OCI-M1 (cell line): ENCODE data around the gene HOXD11.

Experiments used
- DNase-seq: peaks from one replicate; lab custom pipeline; 2025; lab: John Stamatoyannopoulos, UW

Gene HOXD11

GRCh38 chr2:176105078-176105729 lies 1.9 kb upstream of the HOXD11 start:
- no peak for DNase-seq

GRCh38 chr2:176105730-176106580 lies 1.1 kb upstream of the HOXD11 start:
- DNase-seq = no peak

- no peak for DNase-seq
Measured at GRCh38 chr2:176107731-176108181, 676 bp downstream of the HOXD11 start.

DNA sequence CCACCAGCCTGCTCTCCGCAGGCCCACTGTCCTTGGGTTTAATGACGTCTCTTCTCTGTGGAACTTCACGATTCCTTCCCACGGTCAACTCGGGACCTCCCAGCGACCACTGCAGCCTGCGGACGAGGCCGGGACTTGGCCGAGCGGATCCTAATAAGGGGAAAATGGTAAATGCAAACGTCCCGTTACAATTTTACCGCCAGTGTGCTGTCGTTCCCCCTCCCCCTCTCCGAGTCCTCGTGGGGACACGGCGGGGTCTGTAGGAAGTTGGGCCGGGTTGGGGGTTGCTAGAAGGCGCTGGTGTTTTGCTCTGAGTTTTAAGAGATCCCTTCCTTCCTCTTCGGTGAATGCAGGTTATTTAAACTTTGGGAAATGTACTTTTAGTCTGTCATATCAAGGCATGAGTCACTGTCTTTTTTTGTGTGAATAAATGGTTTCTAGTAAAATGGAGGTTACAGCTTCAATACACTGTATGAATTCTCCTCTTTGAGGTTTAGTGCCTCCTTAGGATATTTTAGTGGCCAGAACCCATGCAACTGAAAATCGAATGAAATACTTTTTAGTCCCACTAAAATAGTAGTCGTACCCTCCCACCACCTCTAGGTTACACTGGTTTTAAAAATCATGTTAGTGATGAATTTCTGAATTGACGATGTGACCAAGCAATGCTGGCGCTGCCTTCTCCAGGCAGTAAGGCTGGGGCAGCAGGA lies 2.3 kb downstream of the HOXD11 start:
- no peak for DNase-seq

GRCh38 chr2:176109946-176110345 lies 2.9 kb downstream of the HOXD11 start:
- no peak for DNase-seq

DNA sequence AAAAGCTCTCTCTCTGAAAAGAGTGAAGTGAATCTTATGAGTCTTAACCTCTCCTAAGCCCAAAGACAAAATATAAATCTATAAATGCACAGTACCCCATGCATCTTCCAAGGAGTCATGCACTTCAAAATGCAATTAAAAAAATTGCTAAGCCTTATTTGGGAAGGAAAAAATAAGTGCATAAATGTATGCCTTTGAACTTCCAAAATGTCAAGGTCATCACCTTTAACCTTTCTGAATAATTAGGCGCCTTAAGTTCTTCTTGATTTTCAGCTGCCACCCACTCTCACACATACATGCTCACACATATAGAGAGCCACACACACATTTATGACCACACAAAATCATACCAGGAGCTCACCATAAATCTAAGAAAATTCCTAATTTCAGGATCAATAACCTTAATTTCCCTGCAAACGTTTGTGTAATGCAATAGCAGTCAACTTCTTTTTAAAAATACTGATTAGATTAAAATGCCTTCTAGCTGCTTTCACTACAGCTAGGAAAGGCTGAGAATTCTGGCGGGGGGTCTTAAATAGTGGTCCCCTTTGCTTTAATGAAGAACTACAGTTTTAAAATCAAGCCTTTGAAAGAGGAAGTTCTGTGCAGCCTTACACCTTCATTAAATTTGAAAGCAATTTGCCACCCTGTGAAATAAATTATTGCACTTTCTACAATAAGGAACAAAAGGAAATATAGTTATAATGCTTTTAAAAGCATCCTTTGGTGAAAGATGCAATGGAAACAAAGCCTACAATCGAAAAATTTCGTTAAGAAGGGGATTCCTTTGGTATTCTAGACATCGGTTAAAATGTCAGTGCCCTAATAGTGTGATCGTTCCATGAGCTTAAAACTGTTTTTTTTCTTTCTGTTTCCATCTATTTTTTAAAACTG lies 3.6 kb downstream of the HOXD11 start:
- DNase-seq = no peak

- peak; percentile 78 for DNase-seq
Measured at GRCh38 chr2:176111309-176111663, 4.2 kb downstream of the HOXD11 start.

- DNase-seq = no peak
Measured at GRCh38 chr2:176111846-176112374, 4.8 kb downstream of the HOXD11 start.

GRCh38 chr2:176112375-176113302 lies 5.6 kb downstream of the HOXD11 start:
- DNase-seq = no peak

- DNase-seq = no peak
Measured at GRCh38 chr2:176114120-176114929, 7.2 kb downstream of the HOXD11 start.

- no peak for DNase-seq
Measured at GRCh38 chr2:176114930-176115625, 8.0 kb downstream of the HOXD11 start.

DNA sequence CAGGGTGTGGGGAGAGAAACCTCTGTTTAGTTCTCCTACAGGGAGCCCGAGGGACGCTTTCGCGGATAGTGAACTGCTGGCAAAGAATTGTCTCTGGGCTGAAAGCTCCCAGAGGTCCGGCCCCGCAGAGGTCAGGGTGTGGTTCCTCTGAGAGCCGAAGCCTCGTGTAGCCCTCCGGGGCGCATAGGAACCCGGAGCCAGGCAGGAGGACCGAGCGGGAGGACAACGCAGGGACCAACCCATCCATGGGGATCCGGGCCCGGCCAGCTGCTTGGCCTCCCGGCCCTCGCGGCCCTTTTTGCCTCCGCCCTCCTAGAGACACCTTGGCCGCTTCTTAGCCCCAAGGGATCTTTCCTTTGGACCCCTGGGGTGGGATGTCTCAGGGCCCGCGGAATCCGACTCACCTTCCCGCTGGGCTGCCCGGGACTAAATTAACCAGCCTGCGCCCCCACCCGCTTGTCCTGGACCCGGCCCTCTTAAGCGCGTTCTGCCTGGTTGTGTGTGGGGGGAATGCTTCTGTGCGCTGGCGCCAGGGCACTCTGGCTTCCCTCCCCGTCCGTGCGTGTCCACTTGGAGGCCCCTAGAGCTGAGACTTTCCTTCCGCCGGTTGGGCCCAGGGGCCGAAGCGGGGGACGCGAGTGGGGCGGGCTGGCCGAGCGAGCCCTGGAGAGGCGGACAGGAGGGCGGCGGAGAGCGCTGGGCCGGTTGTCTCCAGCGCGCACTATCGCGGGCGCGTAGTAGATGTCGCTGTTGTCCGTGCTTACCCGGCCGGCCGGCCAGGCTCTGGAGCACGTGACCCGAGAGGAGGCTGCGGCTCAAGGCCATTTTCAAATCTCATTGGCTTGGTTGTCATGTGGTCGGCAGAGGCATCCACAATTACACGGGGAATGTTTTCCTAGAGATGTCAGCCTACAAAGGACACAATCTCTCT lies 9.1 kb downstream of the HOXD11 start, which contains the start of gene HOXD10:
Gene HOXD10, plus strand, starts transcription at position 896 of the 931 bp plus-strand sequence. CDS start 56 bp downstream, outside the sequence.
- DNase-seq = no peak

- no peak for DNase-seq
Measured at GRCh38 chr2:176117162-176117822, 10.2 kb downstream of the HOXD11 start.

DNA sequence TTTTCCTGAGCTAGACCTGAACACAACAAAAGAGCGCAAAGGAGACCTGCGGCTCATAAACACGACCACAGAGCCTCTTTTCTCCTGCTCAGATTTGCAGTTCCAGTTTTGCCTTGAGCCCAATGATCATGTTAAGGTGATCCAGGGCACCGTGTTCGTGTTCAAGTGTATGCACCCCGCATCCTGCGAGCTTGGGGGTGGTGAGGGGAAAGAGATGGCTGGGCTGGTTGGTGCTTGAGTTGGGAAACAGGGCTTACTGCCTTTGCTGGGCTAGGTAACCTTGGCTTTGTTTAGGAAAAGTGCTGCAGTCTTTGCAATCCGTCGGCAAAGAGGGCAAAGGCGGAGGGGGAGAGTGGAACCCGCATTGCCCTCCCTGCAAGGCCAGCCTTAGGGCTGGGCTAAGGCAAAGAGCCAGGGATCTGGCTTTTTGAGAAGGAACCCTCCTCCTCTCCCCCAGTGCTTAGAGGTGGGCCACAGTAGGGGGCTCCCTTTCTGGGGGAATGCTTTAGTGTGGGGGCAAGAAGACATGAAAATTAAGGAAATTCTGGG lies 10.8 kb downstream of the HOXD11 start:
- no peak for DNase-seq

DNA sequence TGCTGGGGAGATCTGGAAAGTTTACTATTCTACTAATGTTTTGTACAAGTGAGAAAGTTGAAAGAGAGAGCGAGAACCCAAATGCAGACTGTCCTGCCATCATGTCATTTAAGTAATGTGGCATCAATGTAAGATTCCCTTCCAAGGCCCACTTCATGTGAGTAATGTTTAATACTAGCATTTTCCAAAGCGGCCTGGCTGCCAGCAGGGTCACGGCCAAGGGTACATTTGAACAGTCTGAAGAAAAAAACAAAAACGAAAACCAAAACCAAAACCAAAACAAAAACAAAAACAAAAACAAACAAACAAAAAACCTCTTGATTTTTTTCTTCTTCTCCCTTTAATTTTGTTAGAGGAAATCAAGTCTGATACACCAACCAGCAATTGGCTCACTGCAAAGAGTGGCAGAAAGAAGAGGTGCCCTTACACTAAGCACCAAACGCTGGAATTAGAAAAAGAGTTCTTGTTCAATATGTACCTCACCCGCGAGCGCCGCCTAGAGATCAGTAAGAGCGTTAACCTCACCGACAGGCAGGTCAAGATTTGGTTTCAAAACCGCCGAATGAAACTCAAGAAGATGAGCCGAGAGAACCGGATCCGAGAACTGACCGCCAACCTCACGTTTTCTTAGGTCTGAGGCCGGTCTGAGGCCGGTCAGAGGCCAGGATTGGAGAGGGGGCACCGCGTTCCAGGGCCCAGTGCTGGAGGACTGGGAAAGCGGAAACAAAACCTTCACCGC lies 11.7 kb downstream of the HOXD11 start:
- peak; percentile 76 for DNase-seq
